WERI-Rb-1 (cell line): ENCODE measurements around the gene STOM.

Experiments used
- DNase-seq: peaks from one replicate; pipeline ENCODE4 v3.0.0-alpha.2; 2020
- H3K27ac ChIP-seq: fragments of 250-450 bp; sonication (Bioruptor Pico); 2 replicates; pipeline ENCODE4 v1.5.1; 2020; ENCODE audit warnings: mild to moderate bottlenecking, moderate library complexity
- H3K27me3 ChIP-seq: fragments of 250-450 bp; sonication (Bioruptor Pico); 2 replicates; pipeline ENCODE4 v1.5.1; 2021; ENCODE audit warnings: mild to moderate bottlenecking, low read depth, moderate library complexity; ENCODE audit not compliant: insufficient read depth, severe bottlenecking
- H3K36me3 ChIP-seq: fragments of 250-450 bp; sonication (Bioruptor Pico); 2 replicates; pipeline ENCODE4 v1.5.1; 2020; ENCODE audit warnings: mild to moderate bottlenecking, moderate library complexity
- H3K4me3 ChIP-seq: 2 replicates; pipeline ENCODE4 v1.5.1; 2011; ENCODE audit warnings: low read depth, mild to moderate bottlenecking, control low read depth, low read length
- H3K9me3 ChIP-seq: fragments of 250-450 bp; sonication (Bioruptor Pico); 2 replicates; pipeline ENCODE4 v1.5.1; 2021; ENCODE audit warnings: mild to moderate bottlenecking, moderate library complexity; ENCODE audit not compliant: severe bottlenecking
- CTCF ChIP-seq: IDR thresholded peaks from 2 replicates; pipeline ENCODE4 v1.5.1; 2011; ENCODE audit warnings: low read depth, mild to moderate bottlenecking, control low read depth, inconsistent platforms, low read length

Gene STOM

GRCh38 chr9:121325387-121325786, 44.7 kb downstream of the STOM start:
- DNase-seq: no peak
- Histone ChIP-seq H3K4me3 (no peak overlapping the region), H3K27me3 (no peaks in the 10 kb centered on the region), H3K27ac (no peak overlapping the region), H3K36me3 (peaks cover 3% of the 10 kb centered on the region), H3K9me3 (no peaks in the 10 kb centered on the region)
- no peak for TF ChIP-seq CTCF

GRCh38 chr9:121324755-121325154, 45.3 kb downstream of the STOM start:
- no peaks in the 10 kb centered on the region for H3K9me3 ChIP-seq
- peaks cover 3% of the 10 kb centered on the region for H3K36me3 ChIP-seq
- no peak for TF ChIP-seq CTCF
- no peak overlapping the region for H3K4me3 ChIP-seq
- no peaks in the 10 kb centered on the region for H3K27me3 ChIP-seq
- no peak overlapping the region for H3K27ac ChIP-seq
- no peak for DNase-seq

GRCh38 chr9:121324316-121324715, 45.7 kb downstream of the STOM start:
- H3K27ac ChIP-seq: no peak overlapping the region
- no peak overlapping the region for H3K4me3 ChIP-seq
- DNase-seq: no peak
- H3K27me3 ChIP-seq: no peaks in the 10 kb centered on the region
- no peaks in the 10 kb centered on the region for H3K9me3 ChIP-seq
- peaks cover 3% of the 10 kb centered on the region for H3K36me3 ChIP-seq
- TF ChIP-seq CTCF: no peak

- H3K27me3 ChIP-seq: no peaks in the 10 kb centered on the region
- DNase-seq: no peak
- H3K4me3 ChIP-seq: no peak overlapping the region
- H3K9me3 ChIP-seq: no peaks in the 10 kb centered on the region
- H3K36me3 ChIP-seq: peaks cover 3% of the 10 kb centered on the region
- no peak overlapping the region for H3K27ac ChIP-seq
- no peak for TF ChIP-seq CTCF
These were observed 46.5 kb downstream of the STOM start for GRCh38 chr9:121323449-121324151.

GRCh38 chr9:121322737-121323448, 47.2 kb downstream of the STOM start:
- TF ChIP-seq CTCF: no peak

More at GRCh38 chr9:121322737-121323448, 47.2 kb downstream of the STOM start:
- Histone ChIP-seq H3K9me3 (no peaks in the 10 kb centered on the region), H3K27ac (no peak overlapping the region), H3K4me3 (no peak overlapping the region), H3K36me3 (peaks cover 3% of the 10 kb centered on the region), H3K27me3 (no peaks in the 10 kb centered on the region)
- no peak for DNase-seq
